ENCODE data around the gene SIGLEC14.
A peak's percentile ranks its signal among the peaks of the same experiment; 100 is the strongest.

The SIGLEC14 gene

DNA sequence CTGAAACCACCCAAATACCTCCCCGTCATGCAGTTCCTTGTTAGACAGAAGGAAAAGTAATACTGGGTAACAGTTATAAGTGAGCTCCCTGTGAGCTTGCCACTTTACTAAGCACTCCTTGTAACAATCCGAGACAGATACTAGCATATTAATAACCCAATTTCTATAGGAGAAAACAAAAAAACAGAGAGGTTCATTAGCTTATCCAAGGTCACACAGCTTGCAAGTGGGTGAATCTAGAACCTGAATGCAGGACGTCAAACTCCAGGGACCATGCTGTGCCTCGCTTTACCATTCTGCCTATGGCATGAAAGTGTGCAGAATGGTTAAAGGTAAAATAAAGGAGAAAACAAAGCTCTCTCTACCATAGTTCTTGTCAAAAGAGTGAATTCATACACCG is 31.8 kb downstream of the SIGLEC14 start:
- DNase-seq, result no peak

DNA sequence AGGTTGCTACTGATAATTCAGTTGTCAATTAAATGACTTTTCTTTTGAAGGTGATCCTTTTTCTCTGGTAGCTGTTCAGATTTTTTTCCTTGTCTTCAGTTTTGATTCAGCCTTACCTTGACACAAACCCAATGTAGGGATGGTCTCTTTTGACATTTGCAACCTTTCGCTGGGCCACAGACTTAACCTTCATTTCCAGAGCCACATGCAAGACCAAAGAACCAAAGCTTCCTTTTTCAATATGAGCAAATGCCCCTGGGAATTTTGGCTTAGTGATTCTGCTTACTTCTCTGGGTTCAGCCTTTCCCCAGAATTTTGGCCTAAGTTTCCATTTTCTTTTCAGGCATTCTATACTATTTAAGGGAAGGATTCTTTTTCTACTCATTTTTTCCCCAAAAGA is 36.0 kb downstream of the SIGLEC14 start:
- DNase-seq, result no peak

DNA sequence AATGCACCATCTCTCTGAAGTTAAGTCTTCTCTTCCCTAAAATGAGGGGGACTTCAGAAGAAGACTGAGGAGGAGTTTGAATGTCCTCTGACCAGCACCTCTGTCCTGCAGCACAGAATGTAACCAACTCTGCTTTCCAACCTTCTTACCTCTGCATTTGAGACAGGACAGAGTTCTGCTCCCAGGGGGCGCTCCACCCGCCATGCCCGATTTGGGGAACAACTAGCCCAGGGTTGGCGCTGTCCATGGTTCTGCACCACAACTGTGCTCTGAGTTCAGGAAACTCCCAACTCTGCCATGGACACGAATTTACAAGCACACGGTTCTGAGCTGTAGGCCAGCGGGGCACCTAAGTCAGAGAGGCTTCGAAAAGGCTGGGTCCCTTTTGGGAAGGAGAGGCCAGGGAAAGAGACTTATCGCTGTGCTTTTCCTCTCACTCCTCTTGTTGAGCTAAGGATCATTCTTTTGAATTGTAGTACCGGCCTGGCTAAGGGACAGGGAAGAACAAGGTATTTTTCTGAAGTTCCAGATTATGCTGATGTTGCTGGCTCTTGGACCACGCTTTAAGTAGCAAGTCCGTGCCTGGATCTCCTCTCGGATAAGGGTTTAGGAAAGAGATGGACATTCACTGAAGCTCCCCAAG is 38.6 kb downstream of the SIGLEC14 start:
- DNase-seq, result peak; percentile 71

DNA sequence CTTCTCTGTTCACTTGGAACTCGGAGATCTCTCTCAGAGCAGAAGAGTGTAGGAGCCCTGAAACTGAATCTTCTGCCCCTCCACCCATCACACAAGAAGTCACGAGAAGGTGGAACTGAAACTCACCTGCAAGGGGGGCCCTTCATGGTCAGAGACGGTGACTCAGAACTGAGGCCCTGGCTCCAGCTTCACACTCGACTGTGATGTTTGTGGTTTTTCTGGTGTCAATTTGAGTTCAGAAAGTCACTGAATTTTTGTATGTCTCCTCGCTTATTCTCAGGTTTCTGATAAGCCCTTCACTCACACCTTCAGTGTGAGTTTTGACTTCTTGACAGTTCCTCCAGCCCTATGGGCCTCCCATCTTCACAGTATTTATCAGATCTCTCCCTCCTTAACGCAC is 39.5 kb downstream of the SIGLEC14 start:
- no peak for DNase-seq

DNA sequence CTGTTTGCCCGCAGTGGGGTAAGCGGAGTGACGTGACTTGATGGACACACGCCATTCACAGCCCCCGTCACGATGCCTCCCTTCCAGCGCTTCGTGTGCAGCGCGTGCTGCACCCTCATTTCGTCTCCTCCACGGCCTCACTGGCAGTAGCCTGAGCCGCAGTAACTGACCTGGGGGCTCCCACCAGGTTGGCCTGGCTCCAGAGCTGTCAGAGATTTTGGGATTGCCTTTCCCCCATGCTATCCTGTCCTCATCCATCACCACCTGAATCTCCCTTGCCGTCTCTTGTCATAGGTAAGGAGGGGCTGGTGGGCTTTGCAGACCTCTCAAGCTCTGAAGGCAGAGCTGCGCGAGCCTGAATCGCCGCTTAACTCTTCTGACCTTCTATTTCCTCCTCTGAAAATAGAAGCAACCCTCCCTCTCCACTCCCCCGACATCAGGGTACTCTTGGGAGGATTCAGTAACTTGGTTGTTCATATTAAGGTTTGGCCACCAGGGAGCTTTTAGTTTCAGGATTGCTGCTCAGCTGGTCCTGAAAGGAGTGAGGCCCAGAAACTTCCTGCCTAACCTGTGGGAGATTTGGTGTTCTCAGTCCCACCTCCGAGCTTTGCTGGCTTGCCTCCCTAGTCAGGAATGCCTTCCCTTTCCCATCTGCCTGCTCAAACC is 44.3 kb downstream of the SIGLEC14 start:
- DNase-seq, result no peak

DNA sequence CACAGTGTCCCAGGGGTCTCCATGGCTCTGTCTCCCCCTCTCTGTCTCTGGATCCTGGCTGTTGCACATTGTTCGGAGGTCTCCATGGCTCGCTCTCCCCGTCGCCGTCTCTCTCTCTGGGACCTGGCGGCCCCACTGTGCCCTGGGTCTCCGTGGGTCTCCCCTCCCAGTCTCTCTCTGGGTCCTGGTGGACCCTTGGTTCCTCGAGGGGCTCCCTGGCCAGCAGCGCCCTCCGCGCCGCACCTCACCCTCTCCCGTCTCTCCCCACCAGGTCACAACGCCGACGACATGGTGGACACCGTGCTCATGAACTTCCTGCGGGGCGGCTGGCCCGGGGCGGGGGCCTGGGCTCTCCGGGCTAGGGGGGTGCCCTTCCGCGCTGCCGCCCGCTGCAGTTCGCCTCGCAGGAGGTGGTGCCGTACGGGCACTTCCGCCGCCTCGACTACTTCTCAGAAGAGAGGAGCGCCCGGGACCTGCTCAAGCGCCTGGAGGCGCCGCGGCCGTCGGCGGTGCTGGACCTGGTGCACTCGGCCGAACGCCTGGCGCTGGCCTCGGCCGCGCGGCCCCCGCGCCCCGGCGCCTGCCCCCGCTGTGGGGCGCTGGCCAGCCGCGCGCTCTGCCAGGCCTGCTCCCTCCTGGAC is 45.6 kb downstream of the SIGLEC14 start:
- DNase-seq, result no peak

DNA sequence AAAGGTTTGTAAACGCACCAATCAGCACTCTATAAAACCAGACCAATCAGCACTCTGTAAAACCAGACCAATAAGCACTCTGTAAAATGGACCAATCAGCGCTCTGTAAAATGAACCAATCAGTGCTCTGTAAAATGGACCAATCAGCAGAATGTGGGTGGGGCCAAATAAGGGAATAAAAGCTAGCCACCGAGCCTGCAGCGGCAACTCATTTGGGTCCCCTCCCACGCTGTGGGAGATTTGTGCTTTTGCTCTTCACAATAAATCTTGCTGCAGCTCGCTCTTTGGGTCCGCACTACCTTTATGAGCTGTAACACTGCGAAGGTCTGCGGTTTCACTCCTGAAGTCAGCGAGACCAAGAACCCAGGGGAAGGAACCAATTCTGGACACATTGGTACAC is 47.5 kb downstream of the SIGLEC14 start:
- no peak for DNase-seq

DNA sequence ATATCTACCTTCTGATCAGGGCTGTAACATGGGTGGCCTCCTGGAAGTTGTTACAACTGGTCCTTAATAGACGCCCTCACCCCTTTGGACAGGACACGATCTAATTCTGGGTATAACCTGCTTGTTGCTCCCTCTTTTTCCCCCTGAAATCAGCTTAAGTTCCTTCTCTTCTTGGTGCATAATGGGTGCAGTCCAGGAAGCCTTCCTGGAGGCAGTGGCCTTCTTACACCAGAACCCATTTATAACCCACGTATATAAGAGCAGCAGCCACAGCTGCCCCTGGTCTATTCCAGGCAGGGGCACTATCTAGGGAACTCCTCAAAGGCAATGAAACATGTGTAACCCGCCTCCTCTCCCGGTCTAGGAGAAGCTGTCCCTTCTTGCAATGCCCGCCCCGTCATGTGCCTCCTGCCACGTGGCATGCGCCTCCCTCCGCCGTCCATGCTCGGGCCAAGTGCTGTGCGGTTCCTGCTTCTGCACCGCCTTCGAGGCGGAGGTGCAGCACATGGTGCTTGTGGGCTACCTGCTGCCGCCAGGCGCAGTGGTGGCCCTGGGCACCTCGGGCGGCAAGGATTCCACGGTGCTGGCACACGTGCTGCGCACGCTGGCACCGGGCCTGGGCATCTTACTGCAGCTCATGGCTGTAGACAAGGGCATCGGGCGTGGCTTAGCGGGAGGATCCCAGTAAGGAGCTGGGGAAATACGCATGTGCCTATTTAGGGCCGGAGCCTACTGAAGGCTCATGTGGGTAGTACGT is 48.3 kb downstream of the SIGLEC14 start:
- DNase-seq, result no peak

DNA sequence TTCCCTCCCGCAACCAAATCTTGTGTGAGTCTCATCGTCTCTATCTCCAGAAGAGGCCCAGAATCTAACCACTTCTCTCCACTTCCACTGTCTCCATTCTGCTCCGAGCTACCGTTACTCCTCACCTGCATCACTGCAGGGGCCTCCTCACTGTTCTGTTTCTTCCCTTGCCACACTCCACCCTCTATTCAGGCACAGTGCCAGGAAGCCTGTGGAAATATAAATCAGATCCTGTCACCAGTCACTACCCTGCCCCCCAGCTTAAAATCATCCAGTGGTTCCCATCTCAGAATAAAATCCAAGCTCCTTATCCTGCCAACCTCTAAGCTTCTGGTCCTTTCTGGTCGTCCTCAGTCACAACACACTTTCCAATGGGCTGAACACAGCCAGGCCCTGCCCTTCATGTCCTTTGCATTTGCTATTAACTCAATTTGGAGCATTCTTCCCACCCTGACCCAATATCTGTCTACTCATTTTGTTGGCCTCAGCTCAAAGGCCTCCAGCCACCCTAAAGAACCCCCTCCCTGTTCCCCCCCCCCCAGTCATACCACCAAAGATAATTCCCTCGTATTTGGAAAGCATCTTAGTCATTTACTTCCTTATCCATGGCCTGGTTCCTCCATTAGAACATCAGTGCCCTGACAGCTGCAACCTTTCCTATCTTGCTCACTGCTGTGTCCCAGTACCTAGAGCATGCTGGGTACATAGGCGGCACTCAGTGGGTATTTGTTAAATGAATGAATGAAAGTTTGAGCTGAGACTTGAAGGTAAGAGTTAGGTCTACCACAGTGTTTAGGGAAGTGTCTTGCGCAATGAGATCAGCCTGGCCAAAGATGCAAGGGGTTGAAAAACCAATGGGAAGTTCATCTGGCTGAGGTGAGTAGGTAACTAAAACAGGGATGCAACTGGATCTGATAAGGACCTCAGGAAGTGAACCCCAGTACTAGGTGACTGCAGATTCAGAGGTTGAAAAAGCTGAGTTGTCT is 51.1 kb downstream of the SIGLEC14 start:
- no peak for DNase-seq

DNA sequence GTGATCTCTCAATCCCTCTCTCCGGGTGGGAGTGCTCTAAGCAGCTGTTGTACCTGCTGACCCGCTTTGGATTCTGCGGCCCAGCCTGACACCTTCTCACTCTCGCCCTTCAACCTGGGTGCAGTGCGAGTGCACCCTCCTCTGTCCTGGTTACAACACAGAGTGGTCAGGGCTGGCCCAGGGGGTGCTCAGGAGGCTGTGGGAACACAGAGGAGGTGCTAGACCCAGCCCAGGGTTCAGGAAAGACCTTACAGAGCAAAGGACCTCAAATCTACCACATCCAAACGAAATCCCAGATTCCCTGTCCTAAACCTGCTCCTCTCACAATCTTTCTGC is 51.9 kb downstream of the SIGLEC14 start:
- no peak for DNase-seq

DNA sequence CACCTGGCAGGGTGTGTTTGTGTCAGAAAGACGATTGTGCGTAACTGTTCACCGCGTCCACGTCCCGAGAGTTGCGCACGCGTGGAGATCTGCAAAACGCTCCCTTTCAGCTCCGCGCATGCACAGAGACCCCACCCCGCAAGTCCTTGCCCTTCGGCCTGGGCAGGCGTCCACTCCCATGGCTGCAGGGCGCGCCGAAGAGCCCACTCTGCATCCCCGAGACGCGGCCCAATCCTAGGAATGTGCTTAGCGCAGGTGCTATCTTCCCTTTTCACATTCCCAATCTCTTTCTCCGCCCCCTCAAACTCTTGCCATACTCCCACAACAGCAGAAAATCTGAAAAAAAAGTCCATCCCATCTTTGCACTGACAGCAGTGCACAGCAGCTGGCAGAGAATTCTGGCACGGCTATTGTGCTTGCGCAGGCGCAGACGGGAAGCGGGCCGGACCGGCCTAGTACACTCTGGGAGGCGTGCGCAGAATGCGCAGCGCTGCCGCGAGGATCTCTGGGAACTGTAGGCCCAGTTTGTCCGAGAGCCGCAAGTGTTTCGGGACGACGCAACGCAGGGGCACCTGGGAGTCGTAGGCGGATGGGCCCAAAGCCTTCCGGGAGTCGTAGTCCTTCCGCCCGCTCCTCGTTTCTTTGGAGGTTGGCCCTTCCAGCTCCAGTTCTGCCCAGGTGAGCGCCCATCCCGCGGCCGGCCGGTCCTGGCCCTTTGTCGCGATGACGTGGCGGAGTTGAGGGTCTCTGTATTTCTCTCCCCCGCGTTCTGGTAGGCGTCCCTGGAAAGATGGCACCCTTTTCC is 52.5 kb downstream of the SIGLEC14 start:
- peak; percentile 97 for DNase-seq

DNA sequence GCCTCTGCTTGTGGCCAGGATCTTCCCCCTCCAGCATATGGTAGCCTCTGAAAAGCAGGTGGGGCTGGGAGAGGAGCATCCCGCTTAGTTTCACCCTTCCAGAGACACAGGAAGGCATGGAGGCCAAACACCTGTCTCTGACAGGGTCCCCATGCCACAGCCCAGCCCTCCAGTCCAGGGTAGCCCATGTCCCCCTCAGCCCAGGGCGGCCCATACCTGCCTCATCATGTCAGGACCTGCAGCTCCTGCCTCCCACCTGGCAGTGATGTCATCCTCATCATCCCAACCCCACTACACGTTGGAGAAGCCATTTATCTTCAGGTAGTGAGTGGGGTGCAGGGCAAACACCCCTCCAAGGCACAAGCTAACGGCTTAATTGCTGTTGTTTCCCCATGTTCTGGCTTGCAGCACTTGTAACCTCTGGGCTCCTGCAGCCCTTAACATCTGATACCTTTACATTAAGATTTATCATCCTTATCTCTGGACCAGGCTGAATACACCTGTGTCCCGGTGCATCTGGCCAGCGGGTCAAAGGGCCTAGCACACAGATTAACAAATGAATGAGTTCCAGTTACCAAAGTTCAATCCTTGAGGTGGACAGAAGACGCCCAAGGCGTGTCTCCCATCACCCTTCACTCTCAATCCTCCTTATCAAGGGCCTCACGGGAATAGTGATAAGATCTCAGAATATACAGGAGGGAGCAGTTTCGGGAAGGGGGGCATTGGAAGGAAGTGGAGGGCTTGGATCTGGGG is 53.3 kb downstream of the SIGLEC14 start:
- no peak for DNase-seq
